Stimulated activated CD4-positive, alpha-beta T cell treated with anti-CD3 and anti-CD28 coated beads, Interleukin-4, amount 100 ng/mL, for 48 hours (primary cell): ENCODE data around the gene BMF.

Experiments
- DNase-seq, 2 donors: peaks; one replicate each; pipeline ENCODE4 v3.0.0-alpha.2; 2020; ENCODE audit warnings: low read depth in 2 of 2

The BMF gene

DNA sequence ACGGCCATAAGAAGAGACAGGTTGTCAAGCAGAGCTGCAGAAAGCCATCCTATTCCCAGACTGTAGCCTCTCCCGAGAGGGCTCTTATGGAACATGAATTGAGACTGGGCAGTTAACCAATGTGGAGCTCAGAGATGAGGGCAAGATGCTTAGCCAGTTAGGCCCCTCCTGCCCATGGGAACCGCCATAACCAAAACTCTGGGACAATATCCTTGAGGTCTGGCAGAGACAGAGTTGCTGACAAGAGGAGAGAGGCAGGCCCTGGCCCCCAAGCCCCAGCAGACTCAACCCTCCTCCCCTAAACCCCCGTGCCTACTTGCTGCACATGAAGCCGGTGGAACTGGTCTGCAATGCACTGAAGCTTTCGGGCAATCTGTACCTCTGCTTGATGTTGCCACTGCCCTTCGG is 4.8 kb downstream of the BMF start:
- DNase-seq: no peak

DNA sequence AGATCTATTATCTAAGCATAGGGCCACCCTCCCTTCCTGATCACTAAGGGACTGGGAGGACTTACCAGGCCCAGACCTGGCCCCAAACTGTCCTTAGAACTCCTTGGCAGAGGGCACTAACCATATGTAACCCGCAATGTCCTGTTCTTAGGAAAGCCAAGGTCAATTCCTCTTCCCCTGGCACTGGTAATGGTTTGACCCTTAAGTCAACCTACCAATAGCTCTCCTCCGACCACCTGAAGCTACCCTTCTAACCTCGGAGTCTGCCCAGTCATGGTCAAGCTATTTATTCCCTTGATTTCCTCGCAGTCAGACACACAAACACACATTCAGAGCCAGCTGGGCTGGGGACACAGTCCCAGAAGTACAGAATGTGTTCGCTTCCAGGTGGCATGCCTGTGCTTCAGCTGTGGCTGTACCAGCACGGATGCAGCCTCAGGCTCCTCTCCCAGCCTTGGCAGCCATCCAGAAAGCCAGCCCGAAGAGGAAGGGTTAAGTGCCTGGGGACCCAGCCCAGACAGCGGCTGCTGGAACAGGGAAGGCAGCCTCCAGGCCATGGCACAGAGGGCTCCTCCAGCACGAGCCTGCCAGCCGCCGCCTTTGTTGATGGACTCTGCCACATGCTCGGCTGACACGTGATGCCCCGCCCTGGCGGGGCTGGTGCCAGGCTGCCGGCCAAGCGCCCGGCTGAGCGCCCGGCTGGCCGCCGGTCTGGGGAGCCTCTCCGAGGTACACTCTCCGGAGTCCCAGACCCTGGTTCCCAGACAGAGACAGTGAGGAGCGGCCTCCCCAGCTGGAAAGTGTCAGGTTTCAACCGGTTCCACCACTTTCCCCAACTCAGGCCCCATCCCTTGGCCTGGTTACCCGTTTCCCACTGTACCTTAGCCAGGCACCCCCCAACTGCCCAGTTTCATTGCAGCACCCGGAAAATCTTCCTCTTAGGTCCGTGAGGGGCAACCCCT is 5.5 kb downstream of the BMF start:
- DNase-seq: no peak

DNA sequence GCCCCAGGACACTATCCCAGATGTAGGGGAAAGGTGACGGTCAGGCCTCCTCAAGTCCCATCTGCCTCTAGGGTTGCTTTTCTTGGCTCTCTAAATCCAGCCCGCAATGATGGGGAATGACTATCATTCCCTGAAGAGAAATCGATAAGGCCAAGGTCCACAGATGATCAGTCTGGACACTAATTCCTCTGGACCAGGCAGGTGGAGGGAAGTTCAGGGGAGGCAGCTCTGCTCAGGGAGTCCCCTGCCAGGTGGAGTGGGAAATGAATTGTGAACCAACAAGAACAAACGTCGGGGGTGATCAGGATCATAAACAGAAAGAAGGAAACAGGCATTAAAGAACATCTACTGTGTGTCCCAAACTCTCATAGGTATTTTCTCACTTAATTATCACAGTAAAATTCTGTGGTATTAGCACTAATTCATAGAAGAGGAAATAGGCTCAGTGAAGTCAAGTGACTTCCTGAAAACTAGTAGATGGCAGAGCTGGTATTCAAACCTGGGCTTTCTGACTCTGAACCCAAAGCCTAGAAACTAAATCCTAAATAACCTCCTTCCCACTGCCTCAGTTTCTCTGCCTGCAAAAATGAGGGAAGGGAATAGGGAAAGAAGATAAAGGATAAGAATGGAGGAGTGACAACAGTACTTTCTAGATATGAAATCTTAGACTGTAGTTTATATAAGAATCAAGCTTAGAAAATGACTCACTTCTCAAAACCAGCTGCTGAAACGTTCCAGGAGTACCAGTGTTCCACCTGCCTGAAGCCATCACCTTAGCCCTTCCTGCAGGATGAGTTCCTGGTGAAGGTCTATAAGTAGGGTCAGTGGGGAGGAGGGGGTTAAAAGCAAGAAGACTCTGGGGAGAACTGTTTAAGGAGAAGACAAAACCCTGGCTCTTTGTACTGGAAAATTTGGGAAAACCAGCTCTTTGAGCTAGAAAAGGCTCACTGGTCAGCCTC is 7.5 kb downstream of the BMF start:
- no peak for DNase-seq

DNA sequence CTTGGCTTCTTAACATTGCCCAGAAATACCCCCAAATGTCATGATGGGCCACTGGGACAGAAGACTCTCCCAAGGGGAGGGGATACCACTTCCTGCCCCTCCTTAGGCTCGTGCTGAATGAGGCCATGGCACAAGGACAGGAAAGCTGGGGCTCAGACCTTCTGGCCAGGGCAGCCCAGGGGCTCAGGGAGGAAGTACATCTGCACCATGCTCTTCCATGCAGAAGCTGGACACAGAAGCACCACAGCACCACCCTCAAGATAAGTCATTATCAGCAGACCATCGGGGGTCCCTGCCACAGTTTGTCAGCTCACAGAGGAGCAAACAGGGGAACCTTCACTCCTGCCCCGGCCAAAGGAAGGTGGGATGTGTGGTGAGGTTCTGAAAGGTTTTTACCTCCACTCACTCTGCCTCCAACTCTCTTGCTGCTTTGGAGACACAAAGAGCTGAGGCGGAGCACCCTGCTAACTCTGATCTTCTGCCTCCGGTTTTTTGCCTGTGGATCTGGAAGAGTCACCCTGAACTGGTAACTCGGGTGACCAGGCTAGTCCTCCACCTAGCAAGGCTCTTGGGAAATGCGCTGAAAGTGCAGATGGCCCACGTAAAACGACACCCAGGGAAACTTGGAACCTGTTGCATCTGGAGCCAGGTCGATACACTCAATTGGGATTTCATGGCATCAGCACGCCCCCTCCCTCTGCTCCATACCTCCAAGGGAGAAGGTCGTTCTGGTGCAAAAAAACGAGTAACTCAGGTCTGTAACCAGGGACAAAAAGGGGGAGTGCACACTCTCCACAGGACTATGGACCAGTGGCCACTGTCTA is 8.3 kb downstream of the BMF start:
- no peak for DNase-seq

DNA sequence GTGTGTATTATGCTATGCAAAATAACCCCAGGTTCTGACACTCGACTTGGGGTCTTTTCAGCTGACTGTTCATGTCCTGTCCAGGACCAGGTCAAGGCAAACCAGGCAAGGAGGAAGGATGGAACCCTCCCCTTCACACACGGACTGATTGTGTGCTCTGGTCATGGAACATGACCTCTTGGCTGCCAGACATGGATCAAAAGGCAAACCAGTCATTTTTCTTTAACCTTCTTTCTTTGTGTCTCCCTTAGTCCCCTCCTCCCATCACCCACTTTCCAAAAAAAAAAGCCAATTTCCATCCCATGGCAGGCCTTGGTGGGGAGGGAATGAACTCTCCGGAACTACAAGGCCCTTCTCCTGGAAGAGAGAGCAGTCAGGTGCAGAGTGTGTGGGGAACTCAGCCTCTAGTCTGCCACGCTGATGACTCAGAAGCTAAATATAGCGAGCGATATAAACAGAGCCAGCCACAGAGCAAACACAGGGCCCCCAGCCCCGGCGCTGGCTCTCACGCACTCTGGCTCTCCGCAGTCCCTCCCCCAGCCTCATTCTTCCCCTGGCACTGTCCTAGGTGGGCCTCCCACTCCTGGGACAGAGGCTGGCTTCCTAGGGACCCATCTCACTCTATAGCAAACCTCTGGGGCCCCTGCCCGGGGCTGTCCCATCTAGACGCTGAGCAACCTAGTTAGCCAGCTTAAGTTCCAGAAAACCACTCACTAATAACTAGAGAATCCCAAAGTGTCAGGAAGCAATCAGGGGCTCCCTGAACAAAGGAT is 10.0 kb downstream of the BMF start:
- peak in 1 of 2 donors; percentile 63 for DNase-seq

DNA sequence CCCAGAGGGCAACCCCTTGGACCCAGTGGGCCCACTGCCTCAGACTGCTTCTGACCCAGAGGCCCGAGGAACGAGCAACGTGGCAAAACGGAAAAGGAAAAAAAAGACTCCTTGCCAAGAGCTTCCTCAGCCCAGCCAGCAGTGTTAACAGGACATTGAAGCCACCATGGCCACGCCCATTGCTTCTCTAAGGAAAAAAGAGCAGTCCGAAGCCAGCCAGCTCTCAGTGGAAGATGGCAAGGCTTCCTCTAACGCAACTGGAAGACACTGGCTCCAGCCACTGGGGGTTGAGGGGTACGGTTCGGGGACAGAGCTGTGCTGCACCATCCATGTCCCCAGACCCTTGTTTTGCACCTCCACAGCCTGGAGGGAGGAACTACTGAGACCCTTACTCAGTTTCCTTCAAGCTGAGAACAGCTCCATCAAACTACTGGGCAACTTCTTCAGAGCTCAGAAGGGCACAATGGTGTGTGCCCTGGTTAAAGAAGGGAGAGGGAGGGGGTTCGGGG is 10.7 kb downstream of the BMF start:
- no peak for DNase-seq

DNA sequence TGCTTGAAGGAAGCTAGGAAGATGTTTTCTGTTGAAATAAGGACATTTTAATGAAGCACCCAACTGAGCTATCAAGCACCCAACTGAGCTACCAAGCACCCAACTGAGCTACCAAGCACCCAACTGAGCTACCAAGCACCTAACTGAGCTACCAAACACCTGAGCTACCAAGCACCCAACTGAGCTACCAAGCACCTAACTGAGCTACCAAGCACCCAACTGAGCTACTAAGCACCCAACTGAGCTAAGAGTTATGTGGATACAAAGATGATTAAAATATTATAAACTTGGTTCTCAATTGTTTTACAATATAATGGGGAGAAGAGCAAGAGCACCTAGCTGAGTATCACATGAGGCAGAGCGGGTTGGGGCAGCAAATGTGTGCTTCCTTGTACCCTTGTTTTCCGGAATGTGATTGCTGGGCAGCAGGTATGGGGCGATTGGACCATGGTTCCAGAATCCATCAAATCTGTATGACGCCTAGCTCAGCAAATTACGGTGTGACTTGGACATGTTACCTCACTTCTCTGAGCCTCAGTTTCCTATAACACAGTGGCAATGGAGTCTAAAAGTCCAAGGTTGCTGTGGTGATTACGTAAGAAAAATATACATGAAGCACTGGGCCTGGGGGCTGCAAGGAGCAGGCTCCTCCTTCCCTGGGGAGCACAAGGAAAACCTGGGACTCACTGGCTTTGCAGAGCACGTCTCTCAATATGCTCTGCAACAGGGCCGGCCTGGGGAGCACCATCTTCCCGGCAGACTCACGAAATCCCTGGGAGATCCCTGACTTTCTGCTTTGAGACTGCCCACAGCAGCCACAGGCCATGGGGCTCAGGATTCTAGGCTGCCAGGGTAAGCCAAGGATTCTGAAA is 11.3 kb downstream of the BMF start:
- DNase-seq: no peak

DNA sequence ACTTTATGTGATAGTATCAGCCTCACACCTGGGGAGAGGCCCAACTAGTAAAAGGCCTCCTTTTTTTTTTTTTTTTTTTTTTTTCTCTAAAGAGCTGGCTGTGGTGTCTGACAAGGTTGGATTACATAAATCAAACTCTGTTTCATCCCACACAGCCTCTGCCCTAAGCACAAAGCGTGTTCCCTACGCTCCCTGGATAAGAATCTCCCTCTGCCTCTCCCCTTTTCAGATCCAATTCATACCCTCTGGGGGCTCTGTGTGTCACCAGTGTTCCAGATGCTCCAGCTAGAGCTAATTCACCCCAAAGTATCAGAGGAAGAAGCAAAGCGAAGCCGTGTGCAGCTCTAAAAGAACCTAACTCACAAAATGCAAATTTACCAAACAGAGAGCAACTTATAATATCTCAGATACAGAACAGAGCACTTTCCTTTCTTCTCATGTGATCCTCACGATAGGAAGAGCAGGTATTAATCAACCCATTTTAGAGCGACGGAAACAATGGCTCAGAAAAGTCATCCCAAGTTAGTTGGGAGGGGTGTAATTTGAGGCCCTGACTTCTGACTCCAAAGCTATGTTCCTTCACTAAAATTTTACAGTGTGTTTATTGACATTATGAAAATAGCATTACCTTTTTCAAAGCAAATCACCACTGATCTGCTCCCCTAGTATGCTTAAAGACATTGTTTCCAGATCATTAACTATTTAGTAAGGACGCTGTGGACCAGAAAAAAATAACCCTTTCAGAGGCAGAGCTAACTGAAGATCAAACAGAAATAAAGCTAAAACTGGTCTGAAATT is 12.4 kb downstream of the BMF start:
- no peak for DNase-seq

DNA sequence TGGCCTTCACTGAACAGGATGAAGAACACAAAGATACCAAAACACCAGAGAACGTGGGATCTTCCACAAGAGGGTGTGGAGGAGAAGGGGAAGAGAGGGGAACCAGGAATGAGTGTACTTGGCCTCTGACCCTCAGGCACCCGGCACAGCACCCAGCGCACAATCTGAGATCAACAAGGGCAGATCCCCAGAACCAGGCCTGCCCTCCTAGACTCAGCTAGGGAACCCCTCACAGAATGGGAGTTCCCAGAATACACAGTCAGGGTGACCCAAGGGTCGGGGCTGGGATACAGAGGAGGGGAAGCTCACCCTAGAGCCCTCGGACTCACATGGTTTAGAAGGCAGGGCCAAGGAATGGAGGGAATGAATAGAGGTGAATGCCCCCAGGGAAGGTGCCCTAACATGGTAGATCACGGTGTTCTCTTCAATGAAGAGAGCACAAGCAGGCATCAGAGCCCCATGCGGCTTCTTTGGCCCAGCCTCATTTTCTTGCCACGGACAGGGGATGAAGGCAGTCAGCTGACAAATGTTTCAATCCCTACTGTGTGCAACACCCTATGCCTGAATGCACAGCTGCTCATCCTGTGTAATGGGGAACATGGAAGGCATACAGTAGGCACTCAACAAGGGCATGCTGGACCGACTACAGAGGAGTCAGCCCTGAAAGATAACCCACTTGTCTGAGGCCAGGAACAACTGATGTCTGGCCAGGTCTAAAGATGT is 13.1 kb downstream of the BMF start:
- no peak for DNase-seq

DNA sequence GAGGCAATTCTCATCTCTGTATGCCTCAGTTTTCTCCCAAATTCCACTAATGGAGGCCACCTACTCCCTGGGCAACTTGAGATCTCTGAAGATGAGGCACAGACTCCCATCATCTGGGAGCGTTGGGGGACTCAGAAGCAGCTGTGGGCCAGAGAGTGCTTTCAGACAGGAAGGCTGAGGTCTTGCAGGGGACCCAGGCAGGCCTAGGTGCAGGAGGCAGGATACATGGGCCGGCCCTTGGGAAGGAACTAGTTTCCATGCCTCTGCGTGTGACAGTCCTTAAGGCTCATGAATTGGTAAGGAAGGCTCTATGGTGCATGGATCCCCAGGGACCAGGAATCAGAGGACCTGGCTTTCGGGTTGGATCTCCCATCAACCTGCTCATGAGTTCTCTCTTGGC is 14.5 kb downstream of the BMF start:
- no peak for DNase-seq

DNA sequence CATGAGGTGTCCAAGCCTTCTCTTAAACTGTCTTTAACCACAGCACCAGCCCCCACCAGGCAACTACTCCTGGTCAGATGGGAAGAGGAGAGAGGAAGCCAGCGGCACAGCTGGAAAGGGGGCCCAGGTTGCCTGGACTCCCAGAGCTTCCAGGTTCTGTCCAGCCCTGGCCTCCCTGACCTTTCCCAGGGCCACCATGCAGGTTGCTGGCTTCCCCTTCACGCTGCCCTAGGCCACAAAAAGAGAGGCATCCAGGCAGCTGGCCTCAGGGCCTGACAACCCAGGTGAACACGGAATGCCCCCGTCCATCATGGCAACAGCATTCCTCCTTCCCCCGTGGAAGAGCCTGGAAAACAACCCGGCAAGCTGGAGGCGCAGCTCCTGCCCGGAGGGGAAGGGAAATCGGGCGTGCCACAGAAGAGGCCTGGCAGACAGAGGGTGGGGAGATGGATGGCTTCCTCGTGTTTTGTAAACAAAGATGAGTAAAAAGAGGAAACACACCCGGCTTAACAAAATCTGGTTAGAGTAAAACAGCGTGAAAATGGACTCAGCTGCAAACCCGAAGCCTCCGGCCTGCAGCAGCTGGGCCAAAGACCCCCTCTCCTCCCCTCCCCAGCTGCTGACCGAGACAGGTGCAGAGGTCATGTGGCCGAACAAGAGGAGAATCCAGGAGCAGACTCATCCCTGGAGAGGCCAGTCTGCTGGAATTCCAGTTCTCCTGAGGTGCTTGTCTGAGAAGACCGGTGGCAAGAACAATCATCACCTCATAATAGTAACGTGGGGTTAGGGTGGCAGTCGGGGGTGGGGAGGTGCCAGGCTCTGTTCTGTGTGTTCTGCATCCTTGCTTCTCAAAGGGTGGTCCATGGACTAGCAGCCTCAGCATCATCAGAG is 15.5 kb downstream of the BMF start:
- DNase-seq: no peak

DNA sequence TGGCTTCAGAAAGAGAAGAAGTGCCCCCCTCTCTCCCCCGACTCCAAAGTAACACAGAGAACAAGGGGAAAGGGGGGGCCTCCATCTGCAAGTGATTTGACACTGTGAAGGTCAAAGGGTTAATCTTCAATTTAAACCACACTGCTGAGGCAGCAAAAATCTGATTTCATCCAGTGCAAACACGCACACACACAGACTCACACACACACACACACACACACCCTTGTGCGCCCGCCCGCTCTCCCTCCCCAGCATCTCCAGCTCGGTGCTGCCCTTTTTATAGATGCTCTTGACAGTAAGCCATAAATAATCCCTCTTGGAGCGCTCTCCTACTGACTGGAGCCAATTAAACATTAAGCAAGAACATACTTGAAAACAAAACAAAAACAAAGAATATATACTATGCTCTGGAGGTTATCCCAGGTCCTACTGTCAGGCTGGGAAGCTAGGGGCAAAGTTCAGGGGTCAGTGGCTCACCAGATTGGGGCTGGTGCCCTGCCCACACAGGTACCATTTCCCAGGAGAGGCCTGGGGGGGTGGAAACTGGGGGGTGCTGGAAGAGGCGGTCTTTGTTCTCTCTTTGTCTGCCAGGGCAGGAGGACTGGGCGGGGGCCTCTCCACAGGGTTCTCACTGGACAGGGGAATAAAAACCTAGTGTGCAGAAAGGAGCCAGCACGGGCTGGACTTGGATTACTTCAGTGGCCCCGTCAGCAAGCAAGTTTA is 16.3 kb downstream of the BMF start:
- no peak for DNase-seq

DNA sequence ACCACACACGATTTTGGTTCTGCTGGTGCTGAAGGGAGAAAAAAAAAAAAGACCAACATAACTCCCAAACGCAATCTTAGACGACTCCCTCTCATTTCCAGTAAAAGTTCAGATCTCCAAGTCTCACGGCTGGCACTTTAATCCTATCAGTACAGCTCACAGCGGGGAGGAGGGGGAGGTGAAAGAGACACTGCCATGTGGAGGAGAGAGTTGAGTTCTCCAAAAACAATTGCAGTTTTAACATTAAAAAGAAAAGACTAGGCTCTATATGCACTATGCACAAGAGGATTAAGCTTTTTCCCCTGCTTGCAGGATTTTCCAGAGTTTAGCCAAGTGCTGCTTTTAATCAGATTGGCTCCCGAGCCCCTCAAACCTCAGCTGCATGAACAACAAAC is 16.8 kb downstream of the BMF start:
- no peak for DNase-seq

DNA sequence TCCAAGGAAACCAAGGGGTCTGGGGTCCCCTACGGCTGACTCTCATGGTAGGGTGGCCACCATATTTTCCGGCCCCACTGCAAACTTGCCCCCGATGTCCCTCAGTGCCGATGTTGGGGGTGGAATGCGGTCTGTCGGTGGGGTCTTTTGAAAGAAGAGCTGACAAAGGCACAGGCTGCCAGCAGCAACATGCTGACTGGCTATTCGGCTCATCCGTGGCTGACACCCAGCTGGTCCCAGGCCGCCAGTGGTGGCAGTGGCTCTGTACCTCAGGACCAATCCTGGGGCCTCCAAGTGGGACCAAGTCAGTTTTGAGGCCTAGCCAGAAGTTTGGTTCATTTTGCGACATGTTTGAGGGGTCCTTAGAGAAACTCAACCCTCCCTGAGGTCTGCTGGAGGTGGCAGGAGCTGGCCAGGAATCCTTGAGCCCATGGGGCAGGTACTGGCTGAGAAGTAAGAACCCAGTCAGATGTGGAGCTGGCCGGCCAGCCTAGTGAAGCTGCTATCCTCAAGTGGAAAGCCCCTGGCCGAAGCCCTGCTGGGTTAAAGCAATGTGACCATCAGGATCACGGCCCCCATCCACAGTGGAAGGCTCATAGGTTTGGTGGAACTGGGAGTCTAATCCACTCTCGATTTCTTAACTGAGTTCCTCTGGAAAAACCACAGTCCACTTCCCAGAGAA is 17.8 kb downstream of the BMF start:
- no peak for DNase-seq

DNA sequence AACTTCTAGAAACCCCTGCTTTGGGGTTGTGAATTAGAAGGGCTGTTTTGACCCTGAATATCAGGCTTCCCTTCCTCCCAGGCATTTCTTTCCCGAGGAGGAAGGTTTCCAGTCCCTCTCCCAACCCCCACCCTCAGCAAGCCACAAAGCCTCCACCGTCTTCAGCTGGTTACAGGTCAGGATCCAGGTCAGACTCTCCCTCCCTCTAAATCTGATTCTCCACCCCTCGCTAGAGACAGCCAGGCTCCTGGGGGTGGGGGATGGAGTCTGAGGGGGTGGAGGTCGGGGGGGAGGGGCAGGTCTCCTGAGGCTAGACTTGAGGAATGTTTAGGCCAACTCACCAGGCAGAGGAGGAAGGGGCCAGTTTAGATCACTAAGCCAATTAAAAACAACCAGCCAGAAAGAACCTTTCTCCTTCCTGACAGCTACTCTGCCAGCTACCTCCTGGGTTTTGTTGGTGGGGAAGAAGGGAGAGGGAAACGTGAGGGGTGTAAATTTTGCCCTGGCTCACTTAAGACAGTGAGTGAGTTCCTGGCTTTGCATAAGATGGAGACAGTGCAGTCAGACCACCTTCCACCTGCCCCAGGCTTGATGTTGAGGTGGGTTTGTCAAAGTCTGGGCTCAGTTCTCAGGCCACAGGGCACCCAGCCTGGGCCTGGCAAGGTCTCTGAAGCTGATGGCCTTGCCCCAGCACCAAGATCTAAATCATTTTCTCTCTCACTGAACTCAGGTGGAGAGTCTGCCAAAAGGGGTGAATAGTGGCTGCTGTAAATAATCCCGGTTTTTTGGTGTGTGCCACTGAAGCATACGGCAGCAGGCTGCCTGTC is 19.5 kb downstream of the BMF start:
- no peak for DNase-seq
